ENCODE results near the gene CPZ.

GRCh38 chr4:8615921-8616787, 23.6 kb downstream of the CPZ start:
- TF ChIP-seq EZH2 (IDR thresholded peaks at IDR 0.05; ENCODE audit: low read length): no peak
- TF ChIP-seq CTCF (optimal IDR thresholded peaks at IDR 0.05 in 1 of 3, IDR thresholded peaks at IDR 0.05 in 1 of 3, conservative IDR thresholded peaks at IDR 0.05 in 1 of 3; ENCODE audit: extremely low read depth in 1 of 3, insufficient read depth in 2 of 3, low read length in 3 of 3): no peak
